ENCODE data around the gene PGLYRP2. TPM values are rescaled to one million over a fixed set of nuclear protein-coding genes. Genes with fewer than 3 reads are reported as not detected.

PGLYRP2 gene
- total and polyA plus RNA-seq, 12 donors = not detected

DNA sequence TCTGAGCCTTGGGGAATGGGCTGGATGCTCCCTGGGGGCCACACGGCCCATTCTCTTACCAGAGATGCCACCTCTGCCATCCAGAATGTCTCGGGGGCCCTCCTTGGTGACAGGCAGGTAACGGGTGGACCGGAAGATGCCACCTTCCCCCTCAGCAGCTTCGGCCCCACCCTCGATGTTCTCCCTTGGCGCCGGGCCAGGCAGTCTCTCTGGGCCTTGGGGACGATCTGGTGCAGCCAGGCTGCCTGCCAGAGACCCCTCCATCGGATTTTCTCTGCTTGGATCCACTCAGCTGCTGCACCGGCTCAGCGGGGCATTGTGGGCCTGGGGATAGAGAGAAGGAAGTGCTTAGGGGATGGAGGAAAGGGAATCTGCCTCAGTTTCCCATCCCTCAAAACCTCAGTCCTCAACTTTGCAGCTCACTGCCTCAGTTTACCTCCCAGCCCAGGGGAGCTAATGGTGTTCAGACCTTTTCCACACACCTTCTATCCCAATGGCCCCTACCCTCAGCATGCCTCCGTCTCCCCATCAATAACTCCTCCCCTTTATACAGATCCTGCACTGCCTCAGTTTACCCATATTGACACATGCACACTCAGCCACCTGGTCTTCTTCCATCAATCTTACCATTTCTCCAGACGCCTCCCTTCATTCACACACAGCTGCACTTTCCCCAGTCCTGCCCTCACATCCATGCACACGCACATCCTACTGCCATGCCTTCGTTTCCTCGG is 31.1 kb downstream of the PGLYRP2 start:
- intact Hi-C loops (cut with DNase I) = no loop called here
- no peaks in the 10 kb centered on the region for H3K36me3 ChIP-seq (replicated peaks in 1 of 2)
- 48 to 64% (median 56%) methylated on average over 8 to 17 of the region's 17 CpGs for WGBS, 4 donors
- peak overlapping the region in 1 of 5 donors; percentile 96 for H3K27ac ChIP-seq
- no peak overlapping the region for H3K4me3 ChIP-seq
- peaks cover 7 to 10% of the 10 kb centered on the region in 2 donors for H3K4me1 ChIP-seq (replicated peaks in 1 of 2)
- H3K27me3 ChIP-seq = no peaks in the 10 kb centered on the region
- DNase-seq = peak in 2 of 7 donors; percentile 25 to 56
- TF ChIP-seq POLR2A (IDR thresholded peaks at IDR 0.05) = no peak
- TF ChIP-seq, protein P1, sequence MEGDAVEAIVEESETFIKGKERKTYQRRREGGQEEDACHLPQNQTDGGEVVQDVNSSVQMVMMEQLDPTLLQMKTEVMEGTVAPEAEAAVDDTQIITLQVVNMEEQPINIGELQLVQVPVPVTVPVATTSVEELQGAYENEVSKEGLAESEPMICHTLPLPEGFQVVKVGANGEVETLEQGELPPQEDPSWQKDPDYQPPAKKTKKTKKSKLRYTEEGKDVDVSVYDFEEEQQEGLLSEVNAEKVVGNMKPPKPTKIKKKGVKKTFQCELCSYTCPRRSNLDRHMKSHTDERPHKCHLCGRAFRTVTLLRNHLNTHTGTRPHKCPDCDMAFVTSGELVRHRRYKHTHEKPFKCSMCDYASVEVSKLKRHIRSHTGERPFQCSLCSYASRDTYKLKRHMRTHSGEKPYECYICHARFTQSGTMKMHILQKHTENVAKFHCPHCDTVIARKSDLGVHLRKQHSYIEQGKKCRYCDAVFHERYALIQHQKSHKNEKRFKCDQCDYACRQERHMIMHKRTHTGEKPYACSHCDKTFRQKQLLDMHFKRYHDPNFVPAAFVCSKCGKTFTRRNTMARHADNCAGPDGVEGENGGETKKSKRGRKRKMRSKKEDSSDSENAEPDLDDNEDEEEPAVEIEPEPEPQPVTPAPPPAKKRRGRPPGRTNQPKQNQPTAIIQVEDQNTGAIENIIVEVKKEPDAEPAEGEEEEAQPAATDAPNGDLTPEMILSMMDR (IDR thresholded peaks at IDR 0.05) = no peak
- H3K9me3 ChIP-seq (replicated peaks in 1 of 3) = no peaks in the 10 kb centered on the region

GRCh38 chr19:15447057-15447456 is 32.2 kb downstream of the PGLYRP2 start:
- Histone ChIP-seq H3K9me3 (replicated peaks in 1 of 3) (no peaks in the 10 kb centered on the region), H3K27me3 (no peaks in the 10 kb centered on the region), H3K27ac (no peak overlapping the region), H3K4me3 (no peak overlapping the region), H3K36me3 (replicated peaks in 1 of 2) (no peaks in the 10 kb centered on the region), H3K4me1 (replicated peaks in 1 of 2) (peaks cover 5 to 7% of the 10 kb centered on the region in 2 donors)
- intact Hi-C loops (cut with DNase I) = no loop called here
- DNase-seq = peak in 1 of 7 donors; percentile 14
- no peak for TF ChIP-seq POLR2A (IDR thresholded peaks at IDR 0.05)
- TF ChIP-seq, protein P1 (IDR thresholded peaks at IDR 0.05) = no peak
- 54 to 81% (median 80%) methylated on average over 4 of the region's 4 CpGs for WGBS, 4 donors

- H3K27ac ChIP-seq = no peak overlapping the region
Observed at GRCh38 chr19:15445807-15446376, 33.4 kb downstream of the PGLYRP2 start.

GRCh38 chr19:15445227-15445605 is 34.1 kb downstream of the PGLYRP2 start:
- intact Hi-C loops (cut with DNase I) = no loop called here
- Histone ChIP-seq H3K36me3 (replicated peaks in 1 of 2) (no peaks in the 10 kb centered on the region), H3K27me3 (no peaks in the 10 kb centered on the region), H3K27ac (no peak overlapping the region), H3K9me3 (replicated peaks in 1 of 3) (no peaks in the 10 kb centered on the region), H3K4me3 (no peak overlapping the region), H3K4me1 (replicated peaks in 1 of 2) (peaks cover 5 to 7% of the 10 kb centered on the region in 2 donors)
- peak in 1 of 7 donors; percentile 13 for DNase-seq
- TF ChIP-seq, protein P1 (IDR thresholded peaks at IDR 0.05) = no peak
- no peak for TF ChIP-seq POLR2A (IDR thresholded peaks at IDR 0.05)
- WGBS, 4 donors = 90 to 95% (median 93%) methylated on average over 2 to 9 of the region's 9 CpGs

More at GRCh38 chr19:15445807-15446376, 33.4 kb downstream of the PGLYRP2 start:
- WGBS, 4 donors = 43 to 66% (median 61%) methylated on average over 6 to 7 of the region's 7 CpGs
- peak in 6 of 7 donors; percentile 53 to 81 (median 73) for DNase-seq
- Histone ChIP-seq H3K36me3 (replicated peaks in 1 of 2) (no peaks in the 10 kb centered on the region), H3K4me3 (no peak overlapping the region), H3K9me3 (replicated peaks in 1 of 3) (no peaks in the 10 kb centered on the region), H3K4me1 (replicated peaks in 1 of 2) (peaks cover 5 to 7% of the 10 kb centered on the region in 2 donors), H3K27me3 (no peaks in the 10 kb centered on the region)
- TF ChIP-seq, protein P1 (IDR thresholded peaks at IDR 0.05) = no peak
- TF ChIP-seq POLR2A (IDR thresholded peaks at IDR 0.05) = no peak
- intact Hi-C loops (cut with DNase I) = no loop called here

Measured in adrenal gland (tissue), 12 donors.